HG02678 (cell line): ENCODE measurements around the gene CHRNB1.

ENCODE experiments used
- ATAC-seq: cut with Tn5 transposase; IDR thresholded peaks from one replicate; pipeline ENCODE4 v1.9.1; 2021; ENCODE audit warnings: mild to moderate bottlenecking, moderate library complexity; ENCODE audit not compliant: unreplicated experiment

CHRNB1 gene

GRCh38 chr17:7415784-7416183 lies 29.1 kb upstream of the CHRNB1 start:
- no peak for ATAC-seq

- no peak for ATAC-seq
Observed at GRCh38 chr17:7416323-7416722, 28.5 kb upstream of the CHRNB1 start.

GRCh38 chr17:7417056-7417655 lies 27.7 kb upstream of the CHRNB1 start:
- no peak for ATAC-seq

- ATAC-seq = no peak
Observed at GRCh38 chr17:7418472-7419152, 26.2 kb upstream of the CHRNB1 start.

GRCh38 chr17:7419819-7420610 lies 24.8 kb upstream of the CHRNB1 start, which contains the start of gene SPEM1:
Gene SPEM1 (plus strand): TSS chr17:7420324. CDS start chr17:7420385, 61 bp downstream.
- no peak for ATAC-seq

GRCh38 chr17:7421186-7421585 lies 23.7 kb upstream of the CHRNB1 start:
- ATAC-seq = no peak

GRCh38 chr17:7423679-7424078 lies 21.2 kb upstream of the CHRNB1 start:
- ATAC-seq = no peak

GRCh38 chr17:7425316-7425715 lies 19.5 kb upstream of the CHRNB1 start, which contains the start of gene SPEM2:
Gene SPEM2 (plus strand): TSS chr17:7425616. CDS start chr17:7425689, 73 bp downstream.
- ATAC-seq = no peak

- ATAC-seq = no peak
Observed at GRCh38 chr17:7425756-7426155, 19.1 kb upstream of the CHRNB1 start.

- no peak for ATAC-seq
Observed at GRCh38 chr17:7426203-7426863, 18.5 kb upstream of the CHRNB1 start.

- no peak for ATAC-seq
Observed at GRCh38 chr17:7426896-7427489, 17.9 kb upstream of the CHRNB1 start.

GRCh38 chr17:7427549-7427948 lies 17.3 kb upstream of the CHRNB1 start:
- ATAC-seq = no peak

GRCh38 chr17:7428557-7428956 lies 16.3 kb upstream of the CHRNB1 start, which contains the start of gene SPEM3:
Gene SPEM3 (plus strand): TSS chr17:7428857. CDS start chr17:7428903, 46 bp downstream.
- ATAC-seq = no peak

- no peak for ATAC-seq
Observed at GRCh38 chr17:7429722-7430121, 15.1 kb upstream of the CHRNB1 start.

- ATAC-seq = no peak
Observed at GRCh38 chr17:7431231-7431630, 13.6 kb upstream of the CHRNB1 start.

GRCh38 chr17:7432296-7432695 lies 12.6 kb upstream of the CHRNB1 start:
- no peak for ATAC-seq

- ATAC-seq = no peak
Observed at GRCh38 chr17:7435676-7436555, 8.9 kb upstream of the CHRNB1 start.

GRCh38 chr17:7436556-7437368 lies 8.1 kb upstream of the CHRNB1 start:
- no peak for ATAC-seq

- ATAC-seq = no peak
Observed at GRCh38 chr17:7437369-7437863, 7.4 kb upstream of the CHRNB1 start.
